GM18508 (cell line): ENCODE data around the gene LARGE1.

Experiments
- ATAC-seq: cut with Tn5 transposase; IDR thresholded peaks from one replicate; pipeline ENCODE4 v1.9.1; 2021; ENCODE audit warnings: moderate number of reproducible peaks; ENCODE audit not compliant: insufficient read depth, unreplicated experiment

The LARGE1 gene

DNA sequence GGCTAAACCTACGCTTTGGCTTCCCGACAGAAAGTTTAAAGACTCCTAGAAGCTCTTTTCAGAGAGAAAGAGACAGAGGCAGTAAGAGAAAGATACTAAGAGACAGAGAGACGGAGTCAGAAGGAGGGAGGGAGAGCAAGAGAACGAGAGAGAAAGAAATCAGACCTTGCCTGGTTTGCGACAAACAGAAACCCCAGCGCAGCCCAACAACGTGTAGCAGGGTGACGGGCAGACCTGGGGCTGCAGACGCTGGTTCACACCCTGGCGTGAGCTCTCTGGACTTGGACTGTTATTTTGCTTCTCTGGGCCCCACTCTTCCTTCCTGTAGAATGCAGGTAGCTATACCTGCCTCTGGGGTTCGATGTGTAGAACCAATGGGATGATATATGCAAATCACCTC, 617.7 kb downstream of the LARGE1 start:
- no peak for ATAC-seq

GRCh38 chr22:33302049-33302545, 618.2 kb downstream of the LARGE1 start:
- ATAC-seq, result no peak

DNA sequence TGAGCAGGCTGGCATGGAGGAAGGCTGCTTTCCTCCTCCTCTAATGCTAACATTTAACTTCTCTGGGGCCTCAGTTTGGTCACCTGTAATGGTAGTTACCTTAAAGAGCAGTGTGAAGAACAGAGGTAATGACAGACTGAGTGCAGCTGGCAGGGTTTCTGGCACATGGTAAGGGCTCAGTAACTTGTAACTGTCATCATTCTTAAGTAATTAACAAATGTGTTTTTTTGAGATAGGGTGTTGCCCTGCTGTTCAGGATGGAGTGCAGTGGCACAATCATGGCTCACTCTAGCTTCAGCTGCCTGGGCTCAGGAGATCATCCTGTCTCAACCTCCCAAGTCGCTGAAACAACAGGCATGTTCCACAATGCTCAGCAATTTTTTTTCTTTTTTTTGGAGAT, 620.1 kb downstream of the LARGE1 start:
- ATAC-seq, result no peak

- ATAC-seq, result peak; percentile 72
Observed at GRCh38 chr22:33299245-33299956, 620.9 kb downstream of the LARGE1 start.

- no peak for ATAC-seq
Observed at GRCh38 chr22:33296941-33297340, 623.3 kb downstream of the LARGE1 start.

GRCh38 chr22:33288078-33288477, 632.2 kb downstream of the LARGE1 start:
- no peak for ATAC-seq

GRCh38 chr22:33275073-33275443, 645.2 kb downstream of the LARGE1 start:
- ATAC-seq, result no peak

GRCh38 chr22:33274214-33275072, 645.8 kb downstream of the LARGE1 start:
- ATAC-seq, result no peak

GRCh38 chr22:33272871-33273270, 647.4 kb downstream of the LARGE1 start:
- ATAC-seq, result no peak

DNA sequence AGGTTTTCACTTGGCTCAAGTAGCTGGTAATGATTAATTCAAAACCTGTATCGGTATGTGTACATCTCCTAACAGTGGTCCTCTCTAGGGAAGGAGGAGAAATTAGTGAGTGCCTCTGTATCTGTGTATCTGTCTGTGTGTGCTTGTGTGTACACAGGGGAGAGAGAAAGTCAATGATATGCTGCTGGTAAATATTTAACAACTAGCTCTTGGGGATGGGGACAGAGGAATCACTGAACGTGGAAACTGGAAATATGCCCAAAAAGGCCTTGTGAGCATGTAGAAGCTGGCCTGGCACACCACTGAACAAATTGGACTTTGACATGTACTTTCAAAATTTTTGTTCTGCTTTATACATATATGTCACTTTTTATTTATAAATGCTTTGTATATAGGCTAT, 648.1 kb downstream of the LARGE1 start:
- no peak for ATAC-seq

GRCh38 chr22:33271390-33272161, 648.7 kb downstream of the LARGE1 start:
- no peak for ATAC-seq

- no peak for ATAC-seq
Observed at GRCh38 chr22:33270596-33270995, 649.7 kb downstream of the LARGE1 start.

DNA sequence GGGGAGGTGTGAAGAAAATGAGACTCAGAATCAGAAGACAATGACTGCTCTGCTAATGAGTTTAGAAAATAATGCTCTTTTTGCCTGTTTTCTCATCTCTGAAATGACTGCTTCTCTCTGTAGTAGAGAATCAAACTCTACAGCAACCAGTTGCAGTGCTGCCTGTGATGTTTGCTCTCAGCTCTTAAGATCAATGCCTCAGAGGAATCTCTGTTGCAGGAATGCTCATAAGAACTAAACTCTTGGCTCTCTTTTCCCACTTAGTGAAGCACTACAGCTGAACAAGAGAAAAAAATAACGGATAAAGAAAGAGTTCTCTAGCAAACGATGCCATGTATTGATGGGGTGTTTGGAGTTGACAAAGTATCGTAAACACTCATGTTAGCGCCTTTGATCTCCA, 658.6 kb downstream of the LARGE1 start:
- no peak for ATAC-seq

GRCh38 chr22:33260498-33260897, 659.8 kb downstream of the LARGE1 start:
- no peak for ATAC-seq

GRCh38 chr22:33255791-33256190, 664.5 kb downstream of the LARGE1 start:
- ATAC-seq, result no peak

- ATAC-seq, result no peak
Observed at GRCh38 chr22:33248948-33249347, 671.3 kb downstream of the LARGE1 start.

- ATAC-seq, result no peak
Observed at GRCh38 chr22:33247758-33248157, 672.5 kb downstream of the LARGE1 start.

DNA sequence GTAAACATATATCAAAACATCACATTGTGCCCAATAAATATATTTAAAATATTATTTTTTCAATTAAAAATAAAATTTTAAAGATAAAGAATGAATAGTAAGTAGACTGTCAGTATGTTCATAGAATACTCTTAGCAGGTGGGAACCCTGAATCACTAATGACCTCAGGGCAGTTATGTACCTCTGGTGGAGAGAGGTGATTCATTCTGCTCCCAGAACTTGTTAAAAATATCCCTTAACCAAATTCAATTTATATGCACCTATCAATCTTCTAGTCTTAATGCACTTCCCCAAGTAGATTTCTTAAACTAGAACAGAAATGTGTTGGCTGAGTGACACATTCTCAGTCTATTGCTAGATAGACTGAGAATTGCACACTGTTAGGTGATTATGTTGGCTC, 678.2 kb downstream of the LARGE1 start:
- ATAC-seq, result no peak

DNA sequence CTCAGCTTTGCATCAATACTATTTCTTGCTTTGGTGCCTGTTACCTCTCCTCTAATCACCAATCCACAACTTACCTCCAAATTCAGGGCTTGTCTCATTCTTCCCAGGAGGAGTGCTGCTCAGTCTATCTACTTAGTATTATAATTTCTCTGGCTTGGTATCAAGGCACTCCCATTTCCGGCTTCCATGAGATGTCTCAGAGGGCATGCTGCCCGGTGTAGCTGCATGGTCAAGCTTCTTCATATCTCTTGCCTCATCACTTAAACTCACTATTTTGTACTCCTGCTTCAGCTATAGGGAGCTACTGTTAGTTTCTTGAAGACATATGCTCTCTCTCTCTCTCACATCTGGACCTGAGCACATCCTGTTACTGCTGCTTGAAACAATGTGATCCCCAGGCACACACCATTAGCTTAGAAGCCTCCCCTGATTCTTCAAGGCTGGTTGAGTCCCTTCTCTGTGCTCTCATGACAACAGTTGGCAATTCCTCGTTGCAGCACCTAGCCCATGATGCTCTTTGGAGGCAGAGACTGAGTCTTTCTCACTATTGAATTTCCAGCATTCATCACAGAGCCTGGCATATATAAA, 679.3 kb downstream of the LARGE1 start:
- ATAC-seq, result no peak

DNA sequence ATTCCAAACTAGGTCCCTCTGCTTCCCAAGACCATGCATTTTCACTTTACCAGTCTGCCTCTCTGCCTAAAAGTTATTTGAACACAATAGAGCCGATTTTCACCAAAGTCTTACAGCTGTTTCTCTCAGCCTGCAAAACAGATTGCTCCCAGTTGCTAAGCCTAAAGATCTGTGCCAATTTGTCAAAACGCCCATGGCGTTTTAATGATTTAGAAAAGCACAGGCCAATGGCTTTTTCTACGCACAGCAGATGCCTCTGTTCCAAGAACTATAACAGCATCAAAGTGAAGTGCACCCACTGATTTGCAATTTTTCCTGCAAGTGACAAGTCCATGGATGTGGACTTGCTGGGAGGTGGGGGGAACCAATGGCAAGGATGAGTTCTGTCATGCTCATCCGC, 688.2 kb downstream of the LARGE1 start:
- ATAC-seq, result no peak
